WTC11 (cell line): ENCODE data around the gene TCEANC2. TPM values are rescaled to one million over a fixed set of nuclear protein-coding genes. Genes with fewer than 3 reads are reported as not detected.

Experiments
- ATAC-seq: fragments of 200-7000 bp; cut with Tn5 transposase; 2 replicates; pipeline ENCODE4 v1.10.0; 2021; ENCODE audit warnings: mild to moderate bottlenecking, moderate library complexity
- CTCF ChIA-PET: fragments of 300-600 bp; sonication (Branson Sonifier 250); formaldehyde crosslinking; loops from one replicate; lab custom pipeline; 2021; ENCODE audit warnings: antibody characterized with exemption; lab: Charles Lee
- POLR2A ChIA-PET: fragments of 350-600 bp; sonication (Branson Sonifier 250); formaldehyde crosslinking; loops from one replicate; lab custom pipeline; 2021; ENCODE audit warnings: antibody characterized with exemption; lab: Charles Lee
- DNase-seq: peaks from one replicate; pipeline ENCODE4 v3.0.0; 2021; ENCODE audit warnings: low spot score
- H3K27ac Mint-ChIP-seq: 2 replicates; pipeline ENCODE4 v1.8.0; 2021; ENCODE audit warnings: mixed read lengths
- H3K27me3 Mint-ChIP-seq: 2 replicates; pipeline ENCODE4 v1.8.0; 2021; ENCODE audit warnings: low read depth, mild to moderate bottlenecking, moderate library complexity, mixed read lengths
- H3K36me3 Mint-ChIP-seq: 2 replicates; pipeline ENCODE4 v1.8.0; 2021; ENCODE audit warnings: mixed read lengths
- H3K4me1 Mint-ChIP-seq: 2 replicates; pipeline ENCODE4 v1.8.0; 2022; ENCODE audit warnings: mixed read lengths
- H3K4me3 Mint-ChIP-seq: 2 replicates; pipeline ENCODE4 v1.8.0; 2021; ENCODE audit warnings: mild to moderate bottlenecking, moderate library complexity, mixed read lengths
- H3K9me3 Mint-ChIP-seq: 2 replicates; pipeline ENCODE4 v1.8.0; 2021; ENCODE audit warnings: mixed read lengths
- EMX1 ChIP-seq: fragments of 250-450 bp; sonication (Bioruptor Pico); IDR thresholded peaks from 2 replicates; pipeline ENCODE4 v1.8.0; 2021; ENCODE audit warnings: mild to moderate bottlenecking
- ERG ChIP-seq: fragments of 250-450 bp; sonication (Bioruptor Pico); IDR thresholded peaks from 2 replicates; pipeline ENCODE4 v1.8.0; 2021; ENCODE audit warnings: mild to moderate bottlenecking
- FOXP1 ChIP-seq: sonication (generic); formaldehyde crosslinking; IDR thresholded peaks from 2 replicates; pipeline ENCODE4 v1.8.0; 2022; ENCODE audit warnings: missing genetic modification reagents, mild to moderate bottlenecking, moderate library complexity, borderline replicate concordance
- GRHL2 ChIP-seq: fragments of 250-450 bp; sonication (Bioruptor Pico); IDR thresholded peaks from 2 replicates; pipeline ENCODE4 v1.8.0; 2022; ENCODE audit warnings: mild to moderate bottlenecking, moderate library complexity; ENCODE audit not compliant: insufficient replicate concordance, severe bottlenecking
- GTF2I ChIP-seq: fragments of 250-450 bp; sonication (Bioruptor Pico); conservative IDR thresholded peaks from 2 replicates; pipeline ENCODE4 v1.4.0; 2021; ENCODE audit warnings: mild to moderate bottlenecking
- KAT7 ChIP-seq: sonication (generic); formaldehyde crosslinking; IDR thresholded peaks from 2 replicates; pipeline ENCODE4 v1.8.1; 2023; ENCODE audit warnings: missing genetic modification reagents, mild to moderate bottlenecking, borderline replicate concordance
- NR1H2 ChIP-seq: sonication (generic); formaldehyde crosslinking; IDR thresholded peaks from 2 replicates; pipeline ENCODE4 v1.9.0; 2021; ENCODE audit warnings: mild to moderate bottlenecking, moderate library complexity, missing genetic modification reagents
- NR3C1 ChIP-seq: sonication (generic); formaldehyde crosslinking; conservative IDR thresholded peaks from 2 replicates; pipeline ENCODE4 v1.8.1; 2023; ENCODE audit warnings: low read depth, mild to moderate bottlenecking, missing genetic modification reagents
- OVOL2 ChIP-seq: fragments of 250-450 bp; sonication (Bioruptor Pico); IDR thresholded peaks from 2 replicates; pipeline ENCODE4 v1.9.0; 2021; ENCODE audit warnings: mild to moderate bottlenecking, borderline replicate concordance
- RELA ChIP-seq: sonication (generic); formaldehyde crosslinking; IDR thresholded peaks from 2 replicates; pipeline ENCODE4 v1.8.1; 2022; ENCODE audit warnings: missing genetic modification reagents, mild to moderate bottlenecking, borderline replicate concordance
- RORB ChIP-seq: fragments of 250-450 bp; sonication (Bioruptor Pico); IDR thresholded peaks from 2 replicates; pipeline ENCODE4 v1.9.0; 2021; ENCODE audit warnings: mild to moderate bottlenecking
- SOX15 ChIP-seq: fragments of 250-450 bp; sonication (Bioruptor Pico); IDR thresholded peaks from 2 replicates; pipeline ENCODE4 v1.9.0; 2021; ENCODE audit warnings: mild to moderate bottlenecking
- ZNF416 ChIP-seq: fragments of 250-450 bp; sonication (Bioruptor Pico); IDR thresholded peaks from 2 replicates; pipeline ENCODE4 v1.9.0; 2021; ENCODE audit warnings: mild to moderate bottlenecking, inconsistent platforms
- total RNA-seq: library from RNA; stranded (reverse); gene quantifications from 3 replicates; pipeline ENCODE4 v1.2.3, GENCODE V29; 2021
- TF ChIP-seq, protein P1 (sequence below): sonication (generic); formaldehyde crosslinking; IDR thresholded peaks from 2 replicates; pipeline ENCODE4 v1.8.0; 2023; ENCODE audit warnings: missing genetic modification reagents
- TF ChIP-seq, protein P2 (sequence below): sonication (generic); formaldehyde crosslinking; IDR thresholded peaks from 2 replicates; pipeline ENCODE4 v1.8.1; 2023; ENCODE audit warnings: mild to moderate bottlenecking, moderate library complexity, missing genetic modification reagents
- TF ChIP-seq, protein P3 (sequence below): sonication (generic); formaldehyde crosslinking; IDR thresholded peaks from 2 replicates; pipeline ENCODE4 v1.8.0; 2022; ENCODE audit warnings: mild to moderate bottlenecking, missing genetic modification reagents
- TF ChIP-seq, protein P4 (sequence below): sonication (generic); formaldehyde crosslinking; IDR thresholded peaks from 2 replicates; pipeline ENCODE4 v1.8.0; 2023; ENCODE audit warnings: mild to moderate bottlenecking, missing genetic modification reagents

TCEANC2 gene
- total RNA-seq, 1 experiment from 2014 or later, result 6.3 TPM

DNA sequence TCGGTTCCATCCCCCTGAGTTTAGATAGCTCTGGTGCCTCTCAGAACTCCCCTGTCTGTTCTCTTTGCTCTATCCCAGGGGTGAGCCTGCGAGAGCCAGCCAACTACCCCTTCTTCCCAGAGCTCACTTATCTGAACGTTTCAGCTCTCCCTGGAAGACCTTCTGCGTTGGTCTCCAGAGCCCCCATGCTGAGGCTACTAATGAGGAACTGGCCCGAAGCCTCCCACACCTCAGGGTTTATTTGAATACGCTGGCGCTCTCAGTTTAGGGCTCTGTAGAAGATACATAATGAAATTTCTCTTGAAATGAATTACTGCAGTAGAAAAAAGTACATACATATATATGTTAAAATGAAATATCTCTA, 43.5 kb downstream of the TCEANC2 start:
- CTCF ChIA-PET, result interaction anchor here (1.2 to 2.0 kb wide), 3 partner anchors 14 to 28 kb away, joined by 3 to 15 read pairs (median 3); no protein-coding TSS in a partner anchor
- ATAC-seq, result peak; percentile 62

GRCh38 chr1:54099061-54099610, 45.7 kb downstream of the TCEANC2 start:
- POLR2A ChIA-PET, result no interaction called here
- no peaks in the 10 kb centered on the region for H3K36me3 Mint-ChIP-seq
- no peak overlapping the region for H3K27ac Mint-ChIP-seq
- no peak for TF ChIP-seq NR1H2
- TF ChIP-seq RELA, result no peak
- TF ChIP-seq FOXP1, result no peak
- TF ChIP-seq SOX15 (CRISPR knock-in tag), result no peak
- H3K4me3 Mint-ChIP-seq, result no peak overlapping the region
- no peak for DNase-seq
- no peak for ATAC-seq
- peaks cover 19% of the 10 kb centered on the region for H3K4me1 Mint-ChIP-seq
- no peaks in the 10 kb centered on the region for H3K9me3 Mint-ChIP-seq
- CTCF ChIA-PET, result interaction anchor here (0.9 to 1.5 kb wide), 4 partner anchors 17 to 702 kb away, joined by 3 to 7 read pairs (median 5); partner anchors contain the start of gene TTC22
- H3K27me3 Mint-ChIP-seq, result no peaks in the 10 kb centered on the region

More for the DNA sequence above, 43.5 kb downstream of the TCEANC2 start:
- DNase-seq, result no peak
- no peak for TF ChIP-seq ZNF416 (CRISPR knock-in tag)
- TF ChIP-seq, protein P1, sequence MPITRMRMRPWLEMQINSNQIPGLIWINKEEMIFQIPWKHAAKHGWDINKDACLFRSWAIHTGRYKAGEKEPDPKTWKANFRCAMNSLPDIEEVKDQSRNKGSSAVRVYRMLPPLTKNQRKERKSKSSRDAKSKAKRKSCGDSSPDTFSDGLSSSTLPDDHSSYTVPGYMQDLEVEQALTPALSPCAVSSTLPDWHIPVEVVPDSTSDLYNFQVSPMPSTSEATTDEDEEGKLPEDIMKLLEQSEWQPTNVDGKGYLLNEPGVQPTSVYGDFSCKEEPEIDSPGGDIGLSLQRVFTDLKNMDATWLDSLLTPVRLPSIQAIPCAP (CRISPR knock-in tag), result no peak
- TF ChIP-seq OVOL2, result no peak
- no peak for TF ChIP-seq GRHL2 (CRISPR knock-in tag)
- TF ChIP-seq, protein P2, sequence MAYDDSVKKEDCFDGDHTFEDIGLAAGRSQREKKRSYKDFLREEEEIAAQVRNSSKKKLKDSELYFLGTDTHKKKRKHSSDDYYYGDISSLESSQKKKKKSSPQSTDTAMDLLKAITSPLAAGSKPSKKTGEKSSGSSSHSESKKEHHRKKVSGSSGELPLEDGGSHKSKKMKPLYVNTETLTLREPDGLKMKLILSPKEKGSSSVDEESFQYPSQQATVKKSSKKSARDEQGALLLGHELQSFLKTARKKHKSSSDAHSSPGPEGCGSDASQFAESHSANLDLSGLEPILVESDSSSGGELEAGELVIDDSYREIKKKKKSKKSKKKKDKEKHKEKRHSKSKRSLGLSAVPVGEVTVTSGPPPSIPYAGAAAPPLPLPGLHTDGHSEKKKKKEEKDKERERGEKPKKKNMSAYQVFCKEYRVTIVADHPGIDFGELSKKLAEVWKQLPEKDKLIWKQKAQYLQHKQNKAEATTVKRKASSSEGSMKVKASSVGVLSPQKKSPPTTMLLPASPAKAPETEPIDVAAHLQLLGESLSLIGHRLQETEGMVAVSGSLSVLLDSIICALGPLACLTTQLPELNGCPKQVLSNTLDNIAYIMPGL (CRISPR knock-in tag), result no peak
- TF ChIP-seq RORB (CRISPR knock-in tag), result no peak
- TF ChIP-seq, protein P3, sequence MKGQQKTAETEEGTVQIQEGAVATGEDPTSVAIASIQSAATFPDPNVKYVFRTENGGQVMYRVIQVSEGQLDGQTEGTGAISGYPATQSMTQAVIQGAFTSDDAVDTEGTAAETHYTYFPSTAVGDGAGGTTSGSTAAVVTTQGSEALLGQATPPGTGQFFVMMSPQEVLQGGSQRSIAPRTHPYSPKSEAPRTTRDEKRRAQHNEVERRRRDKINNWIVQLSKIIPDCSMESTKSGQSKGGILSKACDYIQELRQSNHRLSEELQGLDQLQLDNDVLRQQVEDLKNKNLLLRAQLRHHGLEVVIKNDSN (CRISPR knock-in tag), result no peak
- TF ChIP-seq ERG (CRISPR knock-in tag), result no peak
- TF ChIP-seq, protein P4, sequence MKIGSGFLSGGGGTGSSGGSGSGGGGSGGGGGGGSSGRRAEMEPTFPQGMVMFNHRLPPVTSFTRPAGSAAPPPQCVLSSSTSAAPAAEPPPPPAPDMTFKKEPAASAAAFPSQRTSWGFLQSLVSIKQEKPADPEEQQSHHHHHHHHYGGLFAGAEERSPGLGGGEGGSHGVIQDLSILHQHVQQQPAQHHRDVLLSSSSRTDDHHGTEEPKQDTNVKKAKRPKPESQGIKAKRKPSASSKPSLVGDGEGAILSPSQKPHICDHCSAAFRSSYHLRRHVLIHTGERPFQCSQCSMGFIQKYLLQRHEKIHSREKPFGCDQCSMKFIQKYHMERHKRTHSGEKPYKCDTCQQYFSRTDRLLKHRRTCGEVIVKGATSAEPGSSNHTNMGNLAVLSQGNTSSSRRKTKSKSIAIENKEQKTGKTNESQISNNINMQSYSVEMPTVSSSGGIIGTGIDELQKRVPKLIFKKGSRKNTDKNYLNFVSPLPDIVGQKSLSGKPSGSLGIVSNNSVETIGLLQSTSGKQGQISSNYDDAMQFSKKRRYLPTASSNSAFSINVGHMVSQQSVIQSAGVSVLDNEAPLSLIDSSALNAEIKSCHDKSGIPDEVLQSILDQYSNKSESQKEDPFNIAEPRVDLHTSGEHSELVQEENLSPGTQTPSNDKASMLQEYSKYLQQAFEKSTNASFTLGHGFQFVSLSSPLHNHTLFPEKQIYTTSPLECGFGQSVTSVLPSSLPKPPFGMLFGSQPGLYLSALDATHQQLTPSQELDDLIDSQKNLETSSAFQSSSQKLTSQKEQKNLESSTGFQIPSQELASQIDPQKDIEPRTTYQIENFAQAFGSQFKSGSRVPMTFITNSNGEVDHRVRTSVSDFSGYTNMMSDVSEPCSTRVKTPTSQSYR, result no peak
- no peak for TF ChIP-seq KAT7 (CRISPR knock-in tag)
- no peak for TF ChIP-seq NR3C1 (CRISPR knock-in tag)
- no peak for TF ChIP-seq GTF2I (CRISPR knock-in tag)
- no peak for TF ChIP-seq EMX1 (CRISPR knock-in tag)
- TF ChIP-seq, all 79 proteins: peak for 0
- no peaks in the 10 kb centered on the region for H3K27me3 Mint-ChIP-seq
- peaks cover 19% of the 10 kb centered on the region for H3K4me1 Mint-ChIP-seq
- POLR2A ChIA-PET, result no interaction called here
- no peak overlapping the region for H3K4me3 Mint-ChIP-seq
- H3K27ac Mint-ChIP-seq, result no peak overlapping the region
- no peaks in the 10 kb centered on the region for H3K9me3 Mint-ChIP-seq
- H3K36me3 Mint-ChIP-seq, result no peaks in the 10 kb centered on the region
